ENCODE results near the gene IDS. TPM values are rescaled to one million over a fixed set of nuclear protein-coding genes. Genes with fewer than 3 reads are reported as not detected.

IDS gene
- total RNA-seq, 4 donors from 2014 or later: 55.7 to 97.7 (median 63.5) TPM

DNA sequence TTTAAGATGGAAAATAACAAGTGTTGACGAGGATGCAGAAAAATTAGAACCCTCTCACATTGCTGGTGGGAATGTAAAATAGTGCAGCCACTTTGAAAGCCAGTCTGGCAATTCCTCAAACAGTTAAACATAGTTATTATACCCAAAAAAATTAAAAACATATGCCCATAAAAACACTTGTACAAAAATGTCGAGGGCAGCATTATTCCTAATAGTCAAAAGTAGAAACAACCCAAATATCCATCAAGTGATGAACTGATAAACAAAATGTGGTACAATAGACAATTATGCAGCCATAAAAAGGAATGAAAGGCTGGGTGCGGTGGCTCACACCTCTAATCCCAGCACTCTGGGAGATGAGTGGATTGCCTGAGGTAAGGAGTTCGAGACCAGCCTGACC is 6.3 kb downstream of the IDS start:
- DNase-seq (ENCODE audit: low spot score in 2 of 2): no peak
- H3K27me3 ChIP-seq: no peaks in the 10 kb centered on the region
- H3K4me3 ChIP-seq: no peak overlapping the region
- 71% methylated on average over 4 of the region's 4 CpGs for WGBS
- H3K9me3 ChIP-seq: no peaks in the 10 kb centered on the region
- H3K4me1 ChIP-seq: peaks cover 4% of the 10 kb centered on the region
- H3K36me3 ChIP-seq: peaks cover 57% of the 10 kb centered on the region
- H3K27ac ChIP-seq: no peak overlapping the region
- TF ChIP-seq POLR2AphosphoS5 (IDR thresholded peaks at IDR 0.05) (no peak), EP300 (IDR thresholded peaks at IDR 0.05) (no peak), POLR2A (IDR thresholded peaks at IDR 0.05) (no peak)
- TF ChIP-seq, protein P1, sequence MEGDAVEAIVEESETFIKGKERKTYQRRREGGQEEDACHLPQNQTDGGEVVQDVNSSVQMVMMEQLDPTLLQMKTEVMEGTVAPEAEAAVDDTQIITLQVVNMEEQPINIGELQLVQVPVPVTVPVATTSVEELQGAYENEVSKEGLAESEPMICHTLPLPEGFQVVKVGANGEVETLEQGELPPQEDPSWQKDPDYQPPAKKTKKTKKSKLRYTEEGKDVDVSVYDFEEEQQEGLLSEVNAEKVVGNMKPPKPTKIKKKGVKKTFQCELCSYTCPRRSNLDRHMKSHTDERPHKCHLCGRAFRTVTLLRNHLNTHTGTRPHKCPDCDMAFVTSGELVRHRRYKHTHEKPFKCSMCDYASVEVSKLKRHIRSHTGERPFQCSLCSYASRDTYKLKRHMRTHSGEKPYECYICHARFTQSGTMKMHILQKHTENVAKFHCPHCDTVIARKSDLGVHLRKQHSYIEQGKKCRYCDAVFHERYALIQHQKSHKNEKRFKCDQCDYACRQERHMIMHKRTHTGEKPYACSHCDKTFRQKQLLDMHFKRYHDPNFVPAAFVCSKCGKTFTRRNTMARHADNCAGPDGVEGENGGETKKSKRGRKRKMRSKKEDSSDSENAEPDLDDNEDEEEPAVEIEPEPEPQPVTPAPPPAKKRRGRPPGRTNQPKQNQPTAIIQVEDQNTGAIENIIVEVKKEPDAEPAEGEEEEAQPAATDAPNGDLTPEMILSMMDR (IDR thresholded peaks at IDR 0.05): no peak

DNA sequence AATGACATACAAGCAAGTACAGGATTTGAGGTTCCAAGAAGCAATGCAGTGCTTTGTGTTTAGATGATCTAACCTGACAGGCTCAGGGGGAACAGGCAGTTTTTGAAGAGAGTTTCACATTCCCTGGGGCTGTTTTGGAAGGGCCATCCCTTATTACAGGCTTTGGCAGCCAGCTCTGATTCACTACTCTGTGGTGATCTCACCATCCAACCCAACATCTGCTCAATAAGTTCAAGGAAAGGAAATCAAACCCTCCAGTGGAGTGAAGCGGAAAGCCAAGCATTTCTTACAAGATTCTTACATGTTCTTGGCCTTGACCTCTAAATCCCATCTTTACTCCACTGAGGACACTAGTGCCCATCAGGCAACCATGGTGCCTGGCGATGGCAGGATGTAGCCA is 7.5 kb downstream of the IDS start:
- TF ChIP-seq, protein P1 (IDR thresholded peaks at IDR 0.05): no peak
- TF ChIP-seq EP300 (IDR thresholded peaks at IDR 0.05): no peak
- Histone ChIP-seq H3K36me3 (peaks cover 63% of the 10 kb centered on the region), H3K27me3 (no peaks in the 10 kb centered on the region), H3K9me3 (no peaks in the 10 kb centered on the region), H3K4me3 (no peak overlapping the region), H3K27ac (no peak overlapping the region), H3K4me1 (peaks cover 4% of the 10 kb centered on the region)
- WGBS: 67% methylated on average over 1 of the region's 2 CpGs
- DNase-seq (ENCODE audit: low spot score in 2 of 2): no peak

DNA sequence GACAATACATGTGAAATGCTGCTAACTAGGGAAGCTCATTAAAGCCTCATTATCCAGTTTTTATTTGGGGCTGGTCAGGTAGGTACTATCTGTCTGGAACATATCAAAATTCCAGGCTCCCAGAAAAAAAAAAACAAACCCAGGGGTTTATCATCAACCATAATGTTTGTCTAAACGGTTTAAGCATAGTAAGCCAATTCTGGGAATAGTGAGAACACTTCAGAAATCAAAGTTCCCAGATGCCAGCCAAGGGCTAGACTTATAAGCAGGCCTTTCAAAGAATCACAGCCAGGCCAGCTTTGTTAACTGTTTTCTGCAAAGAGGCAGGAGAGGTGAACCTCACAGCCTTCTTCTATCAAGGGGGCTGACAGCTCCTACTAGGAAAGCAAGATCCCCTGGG is 8.1 kb downstream of the IDS start:
- no peak for DNase-seq (ENCODE audit: low spot score in 2 of 2)
- H3K27ac ChIP-seq: no peak overlapping the region
- no peaks in the 10 kb centered on the region for H3K9me3 ChIP-seq
- WGBS: 68% methylated on average over 1 of the region's 1 CpG
- no peaks in the 10 kb centered on the region for H3K27me3 ChIP-seq
- H3K4me1 ChIP-seq: peaks cover 4% of the 10 kb centered on the region
- no peak overlapping the region for H3K4me3 ChIP-seq
- peaks cover 63% of the 10 kb centered on the region for H3K36me3 ChIP-seq
- TF ChIP-seq, protein P1 (IDR thresholded peaks at IDR 0.05): no peak
- TF ChIP-seq POLR2AphosphoS5 (IDR thresholded peaks at IDR 0.05) (no peak), POLR2A (IDR thresholded peaks at IDR 0.05) (no peak), EP300 (IDR thresholded peaks at IDR 0.05) (no peak)

DNA sequence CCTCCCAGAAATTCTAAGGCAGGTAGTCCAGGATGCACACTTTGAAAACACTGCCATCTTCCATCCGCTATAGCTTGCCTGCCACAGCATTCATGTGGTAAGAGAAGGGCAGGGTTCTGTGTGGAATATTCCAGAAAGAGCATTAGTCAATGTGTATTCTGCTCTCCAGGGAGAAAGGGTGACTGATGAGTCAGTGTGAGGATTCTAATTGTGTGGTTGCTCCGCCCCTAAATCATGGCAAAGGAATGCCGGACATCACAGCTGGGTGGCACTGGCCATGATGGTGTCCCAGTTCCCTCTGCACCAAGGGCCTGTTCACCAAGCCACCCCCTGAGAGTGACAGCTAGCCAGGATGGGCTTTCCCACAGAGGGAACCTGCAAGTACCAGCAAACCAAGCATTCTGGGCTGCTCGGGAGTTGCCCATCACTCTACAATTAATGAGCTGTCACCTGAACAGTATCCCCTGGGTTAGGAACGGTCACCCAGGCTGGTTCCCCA is 9.5 kb downstream of the IDS start:
- no peaks in the 10 kb centered on the region for H3K27me3 ChIP-seq
- WGBS: 63% methylated on average over 5 of the region's 5 CpGs
- peaks cover 56% of the 10 kb centered on the region for H3K36me3 ChIP-seq
- DNase-seq (ENCODE audit: low spot score in 2 of 2): no peak
- H3K27ac ChIP-seq: no peak overlapping the region
- no peaks in the 10 kb centered on the region for H3K9me3 ChIP-seq
- no peak overlapping the region for H3K4me3 ChIP-seq
- H3K4me1 ChIP-seq: peaks cover 4% of the 10 kb centered on the region
- TF ChIP-seq, protein P1 (IDR thresholded peaks at IDR 0.05): no peak
- TF ChIP-seq POLR2AphosphoS5 (IDR thresholded peaks at IDR 0.05): no peak
- no peak for TF ChIP-seq POLR2A (IDR thresholded peaks at IDR 0.05)
- no peak for TF ChIP-seq EP300 (IDR thresholded peaks at IDR 0.05)

DNA sequence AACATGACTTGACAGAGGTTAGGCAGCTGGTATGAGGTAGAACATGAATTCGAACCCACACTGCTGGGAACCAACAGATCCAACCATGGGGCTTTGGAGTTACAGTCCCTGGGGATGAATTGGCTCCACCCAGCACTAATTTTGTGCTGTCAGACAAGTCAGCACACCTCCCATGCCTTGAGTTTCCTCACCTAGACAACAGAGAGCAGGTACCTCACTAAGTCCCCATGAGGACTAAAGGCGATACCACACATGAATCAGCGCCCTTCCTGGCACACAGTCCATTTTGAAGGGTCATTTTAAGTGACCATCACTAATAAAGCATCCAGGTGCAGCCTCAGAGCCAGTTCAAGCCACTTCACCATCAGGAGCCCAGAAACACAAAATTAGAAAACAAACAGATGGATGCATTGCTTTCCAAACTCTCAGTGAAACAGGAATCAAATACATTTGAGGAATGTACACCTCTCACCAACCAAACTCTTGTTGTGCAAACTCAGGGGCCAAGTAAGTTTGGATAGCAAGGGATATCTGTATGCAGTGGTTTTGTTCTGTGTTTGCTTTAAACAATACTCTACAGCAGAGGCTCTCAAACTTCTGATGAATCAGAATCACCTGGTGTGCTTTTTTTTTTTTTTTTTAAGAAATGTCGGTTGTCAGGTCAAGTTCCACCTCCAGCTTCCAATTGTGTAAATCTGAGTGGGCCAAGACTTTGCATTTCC is 10.1 kb downstream of the IDS start:
- Histone ChIP-seq H3K4me1 (peaks cover 4% of the 10 kb centered on the region), H3K27me3 (no peaks in the 10 kb centered on the region), H3K9me3 (no peaks in the 10 kb centered on the region), H3K36me3 (peaks cover 55% of the 10 kb centered on the region), H3K27ac (no peak overlapping the region), H3K4me3 (no peak overlapping the region)
- TF ChIP-seq, protein P1 (IDR thresholded peaks at IDR 0.05): no peak
- no peak for TF ChIP-seq POLR2A (IDR thresholded peaks at IDR 0.05)
- TF ChIP-seq POLR2AphosphoS5 (IDR thresholded peaks at IDR 0.05): no peak
- TF ChIP-seq EP300 (IDR thresholded peaks at IDR 0.05): no peak
- 74% methylated on average over 4 of the region's 4 CpGs for WGBS
- DNase-seq (ENCODE audit: low spot score in 2 of 2): no peak

Measured in suprapubic skin (tissue), 4 donors.